ENCODE data around the gene ILK. TPM values are rescaled to one million over a fixed set of nuclear protein-coding genes. Genes with fewer than 3 reads are reported as not detected.

The ILK gene
- total and polyA plus RNA-seq, 2 of the 13 experiments (the other 11 are each of a cell fraction or from before 2014, with no cell fraction given) = 70.3 to 108 TPM

DNA sequence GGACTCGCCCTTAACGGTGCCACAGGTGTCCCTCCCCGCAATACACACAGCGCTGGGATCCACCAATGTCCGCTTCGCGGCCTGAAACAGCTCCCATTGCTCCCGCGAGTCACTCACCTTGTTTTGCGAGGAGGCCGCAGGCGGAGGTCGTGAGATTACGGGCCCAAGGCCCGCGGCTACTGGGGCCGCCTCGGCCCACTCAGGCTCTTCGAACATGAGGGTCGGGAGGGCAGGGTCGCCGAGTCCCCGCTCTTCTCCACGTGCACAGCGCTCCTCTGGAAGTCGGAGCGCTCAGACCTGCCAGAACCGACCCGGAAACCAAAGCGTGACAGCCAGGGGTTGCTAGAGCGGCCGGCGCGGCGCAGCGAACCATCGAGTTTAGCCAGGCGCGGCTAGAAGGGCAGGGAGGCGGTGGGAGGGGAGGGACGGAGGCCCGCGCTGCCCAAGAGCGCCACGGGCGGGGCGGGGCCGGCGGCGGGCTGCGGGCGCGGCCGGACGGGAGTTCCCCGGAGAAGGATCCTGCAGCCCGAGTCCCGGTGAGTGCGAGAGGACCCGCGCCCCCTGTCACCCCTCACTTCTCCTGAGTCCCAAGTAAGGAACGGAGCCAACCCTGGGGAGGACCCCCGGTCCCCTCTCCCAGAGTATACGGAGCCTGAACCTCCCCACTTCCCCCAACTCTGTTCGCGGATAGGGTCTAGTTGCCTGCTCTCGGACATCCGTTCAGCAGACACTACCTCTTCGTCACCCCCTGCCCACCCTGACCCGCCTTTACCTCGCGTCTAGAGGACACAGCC is at the start of gene ILK, which contains the start of gene RRP8 (continued):
- TF ChIP-seq RARG (CRISPR knock-in tag; IDR thresholded peaks at IDR 0.05; ENCODE audit: low read depth) = no peak
- peak; percentile 77; the same call in 1 of the 2 replicates for TF ChIP-seq SMAD9 (CRISPR knock-in tag; IDR thresholded peaks at IDR 0.05)
- TF ChIP-seq XRCC5 (optimal IDR thresholded peaks at IDR 0.05; ENCODE audit: low read length) = peak; percentile 77
- 0 out of 2 replicates have a peak, but pooled peaks have one; percentile 31 for TF ChIP-seq ZNF543 (CRISPR knock-in tag; IDR thresholded peaks at IDR 0.05)
- no peak for TF ChIP-seq ZNF550 (CRISPR knock-in tag; IDR thresholded peaks at IDR 0.05; ENCODE audit: borderline replicate concordance)
- 0 out of 2 replicates have a peak, but pooled peaks have one; percentile 30 for TF ChIP-seq ZNF503 (CRISPR knock-in tag; IDR thresholded peaks at IDR 0.05)
- peak; percentile 93; the same call in 1 of the 2 replicates for TF ChIP-seq IRX3 (CRISPR knock-in tag; IDR thresholded peaks at IDR 0.05; ENCODE audit: borderline replicate concordance, low read depth)
- peak; percentile 90 for TF ChIP-seq TMF1 (CRISPR knock-in tag; IDR thresholded peaks at IDR 0.05; ENCODE audit: low read depth)
- TF ChIP-seq KAT7 (CRISPR knock-in tag; IDR thresholded peaks at IDR 0.05; ENCODE audit: borderline replicate concordance) = peak; percentile 93
- TF ChIP-seq, protein P1, sequence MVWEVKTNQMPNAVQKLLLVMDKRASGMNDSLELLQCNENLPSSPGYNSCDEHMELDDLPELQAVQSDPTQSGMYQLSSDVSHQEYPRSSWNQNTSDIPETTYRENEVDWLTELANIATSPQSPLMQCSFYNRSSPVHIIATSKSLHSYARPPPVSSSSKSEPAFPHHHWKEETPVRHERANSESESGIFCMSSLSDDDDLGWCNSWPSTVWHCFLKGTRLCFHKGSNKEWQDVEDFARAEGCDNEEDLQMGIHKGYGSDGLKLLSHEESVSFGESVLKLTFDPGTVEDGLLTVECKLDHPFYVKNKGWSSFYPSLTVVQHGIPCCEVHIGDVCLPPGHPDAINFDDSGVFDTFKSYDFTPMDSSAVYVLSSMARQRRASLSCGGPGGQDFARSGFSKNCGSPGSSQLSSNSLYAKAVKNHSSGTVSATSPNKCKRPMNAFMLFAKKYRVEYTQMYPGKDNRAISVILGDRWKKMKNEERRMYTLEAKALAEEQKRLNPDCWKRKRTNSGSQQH (CRISPR knock-in tag; IDR thresholded peaks at IDR 0.05; ENCODE audit: low read depth) = peak; percentile 89; the same call in 1 of the 2 replicates
- TF ChIP-seq, protein P2, sequence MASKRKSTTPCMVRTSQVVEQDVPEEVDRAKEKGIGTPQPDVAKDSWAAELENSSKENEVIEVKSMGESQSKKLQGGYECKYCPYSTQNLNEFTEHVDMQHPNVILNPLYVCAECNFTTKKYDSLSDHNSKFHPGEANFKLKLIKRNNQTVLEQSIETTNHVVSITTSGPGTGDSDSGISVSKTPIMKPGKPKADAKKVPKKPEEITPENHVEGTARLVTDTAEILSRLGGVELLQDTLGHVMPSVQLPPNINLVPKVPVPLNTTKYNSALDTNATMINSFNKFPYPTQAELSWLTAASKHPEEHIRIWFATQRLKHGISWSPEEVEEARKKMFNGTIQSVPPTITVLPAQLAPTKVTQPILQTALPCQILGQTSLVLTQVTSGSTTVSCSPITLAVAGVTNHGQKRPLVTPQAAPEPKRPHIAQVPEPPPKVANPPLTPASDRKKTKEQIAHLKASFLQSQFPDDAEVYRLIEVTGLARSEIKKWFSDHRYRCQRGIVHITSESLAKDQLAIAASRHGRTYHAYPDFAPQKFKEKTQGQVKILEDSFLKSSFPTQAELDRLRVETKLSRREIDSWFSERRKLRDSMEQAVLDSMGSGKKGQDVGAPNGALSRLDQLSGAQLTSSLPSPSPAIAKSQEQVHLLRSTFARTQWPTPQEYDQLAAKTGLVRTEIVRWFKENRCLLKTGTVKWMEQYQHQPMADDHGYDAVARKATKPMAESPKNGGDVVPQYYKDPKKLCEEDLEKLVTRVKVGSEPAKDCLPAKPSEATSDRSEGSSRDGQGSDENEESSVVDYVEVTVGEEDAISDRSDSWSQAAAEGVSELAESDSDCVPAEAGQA (IDR thresholded peaks at IDR 0.05; ENCODE audit: low read depth) = peak; percentile 77
- TF ChIP-seq, protein P2 (CRISPR knock-in tag; IDR thresholded peaks at IDR 0.05; ENCODE audit: borderline replicate concordance) = no peak
- TF ChIP-seq AKAP8 (CRISPR knock-in tag; IDR thresholded peaks at IDR 0.05) = peak; percentile 66; the same call in 1 of the 2 replicates
- peak; percentile 64 for TF ChIP-seq CREM (IDR thresholded peaks at IDR 0.05)
- no peak for TF ChIP-seq CREM (CRISPR knock-in tag; IDR thresholded peaks at IDR 0.05)
- TF ChIP-seq ELF3 (CRISPR knock-in tag; IDR thresholded peaks at IDR 0.05) = peak; percentile 98
- TF ChIP-seq, protein P3, sequence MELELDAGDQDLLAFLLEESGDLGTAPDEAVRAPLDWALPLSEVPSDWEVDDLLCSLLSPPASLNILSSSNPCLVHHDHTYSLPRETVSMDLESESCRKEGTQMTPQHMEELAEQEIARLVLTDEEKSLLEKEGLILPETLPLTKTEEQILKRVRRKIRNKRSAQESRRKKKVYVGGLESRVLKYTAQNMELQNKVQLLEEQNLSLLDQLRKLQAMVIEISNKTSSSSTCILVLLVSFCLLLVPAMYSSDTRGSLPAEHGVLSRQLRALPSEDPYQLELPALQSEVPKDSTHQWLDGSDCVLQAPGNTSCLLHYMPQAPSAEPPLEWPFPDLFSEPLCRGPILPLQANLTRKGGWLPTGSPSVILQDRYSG (CRISPR knock-in tag; IDR thresholded peaks at IDR 0.05) = no peak
- no peak for TF ChIP-seq TCF7L2 (IDR thresholded peaks at IDR 0.05; ENCODE audit: low read depth, low read length)
